PC-9 (cell line): Measurements from ENCODE around the gene STXBP5L.

Experiments used
- CTCF ChIP-seq: fragments of 200-600 bp; sonication (generic); conservative IDR thresholded peaks from 2 replicates; pipeline ENCODE4 v1.6.1; 2017; ENCODE audit warnings: mixed run types, antibody characterized with exemption, mild to moderate bottlenecking, moderate library complexity
- EZH2 ChIP-seq: fragments of 200-600 bp; sonication (generic); IDR thresholded peaks from 2 replicates; pipeline ENCODE4 v1.8.0; 2017; ENCODE audit warnings: antibody characterized with exemption, low read depth

- TF ChIP-seq CTCF (no peak), EZH2 (no peak)
Observed at GRCh38 chr3:121436641-121437040, 528.6 kb downstream of the STXBP5L start.
